GM12875 (cell line): ENCODE results near the gene IRAK2.
"Not testable (repeated sequence)": the region's sequence is repeated elsewhere in the genome, so short reads cannot be mapped to it uniquely, and the experiment has no call there.

ENCODE experiments used
- H3K4me3 ChIP-seq: one replicate; pipeline ENCODE4 v1.5.1; 2011; ENCODE audit warnings: low read depth, low read length, control low read depth
- CTCF ChIP-seq: IDR thresholded peaks from 2 replicates; pipeline ENCODE4 v1.5.1; 2011; ENCODE audit warnings: low read depth, mild to moderate bottlenecking, control low read depth, inconsistent platforms, low read length, moderate library complexity, borderline replicate concordance; ENCODE audit not compliant: insufficient read depth

The IRAK2 gene

GRCh38 chr3:10122724-10123123 is 42.0 kb upstream of the IRAK2 start:
- no peak overlapping the region for H3K4me3 ChIP-seq
- no peak for TF ChIP-seq CTCF

- not testable (repeated sequence) for H3K4me3 ChIP-seq
These were observed 28.8 kb upstream of the IRAK2 start for GRCh38 chr3:10135872-10136271.

GRCh38 chr3:10136426-10137005 is 28.2 kb upstream of the IRAK2 start:
- no peak overlapping the region for H3K4me3 ChIP-seq
- no peak for TF ChIP-seq CTCF

- TF ChIP-seq CTCF = no peak
- no peak overlapping the region for H3K4me3 ChIP-seq
These were observed 27.5 kb upstream of the IRAK2 start for GRCh38 chr3:10137178-10137577.

GRCh38 chr3:10140996-10141546 is 23.6 kb upstream of the IRAK2 start:
- H3K4me3 ChIP-seq = no peak overlapping the region
- no peak for TF ChIP-seq CTCF

- H3K4me3 ChIP-seq = peak overlapping the region; percentile 85
These were observed 21.8 kb upstream of the IRAK2 start for GRCh38 chr3:10142707-10143560.

GRCh38 chr3:10145685-10146084 is 19.0 kb upstream of the IRAK2 start:
- no peak for TF ChIP-seq CTCF
- H3K4me3 ChIP-seq = no peak overlapping the region

More at GRCh38 chr3:10142707-10143560, 21.8 kb upstream of the IRAK2 start:
- TF ChIP-seq CTCF = no peak
